NT2/D1 (cell line): ENCODE results near the gene SLC47A1.

Source experiments
- SUZ12 ChIP-seq: IDR thresholded peaks from 2 replicates; pipeline ENCODE4 v1.6.1; 2011; ENCODE audit not compliant: insufficient read length, insufficient read depth; ENCODE audit errors: extremely low read depth
- ZNF274 ChIP-seq: IDR thresholded peaks from 2 replicates; pipeline ENCODE4 v1.6.1; 2011; ENCODE audit warnings: mild to moderate bottlenecking, low read depth, low read length

GRCh38 chr17:19513897-19514488 lies 19.7 kb upstream of the SLC47A1 start:
- no peak for TF ChIP-seq ZNF274
- no peak for TF ChIP-seq SUZ12
